HG02798 (cell line): Measurements from ENCODE around the gene KIAA1671.
"Not testable (repeated sequence)": the region's sequence is repeated elsewhere in the genome, so short reads cannot be mapped to it uniquely, and the experiment has no call there.

Source experiments
- ATAC-seq: cut with Tn5 transposase; IDR thresholded peaks from one replicate; pipeline ENCODE4 v1.9.1; 2021; ENCODE audit warnings: mild to moderate bottlenecking; ENCODE audit not compliant: unreplicated experiment, poor library complexity

KIAA1671 gene

DNA sequence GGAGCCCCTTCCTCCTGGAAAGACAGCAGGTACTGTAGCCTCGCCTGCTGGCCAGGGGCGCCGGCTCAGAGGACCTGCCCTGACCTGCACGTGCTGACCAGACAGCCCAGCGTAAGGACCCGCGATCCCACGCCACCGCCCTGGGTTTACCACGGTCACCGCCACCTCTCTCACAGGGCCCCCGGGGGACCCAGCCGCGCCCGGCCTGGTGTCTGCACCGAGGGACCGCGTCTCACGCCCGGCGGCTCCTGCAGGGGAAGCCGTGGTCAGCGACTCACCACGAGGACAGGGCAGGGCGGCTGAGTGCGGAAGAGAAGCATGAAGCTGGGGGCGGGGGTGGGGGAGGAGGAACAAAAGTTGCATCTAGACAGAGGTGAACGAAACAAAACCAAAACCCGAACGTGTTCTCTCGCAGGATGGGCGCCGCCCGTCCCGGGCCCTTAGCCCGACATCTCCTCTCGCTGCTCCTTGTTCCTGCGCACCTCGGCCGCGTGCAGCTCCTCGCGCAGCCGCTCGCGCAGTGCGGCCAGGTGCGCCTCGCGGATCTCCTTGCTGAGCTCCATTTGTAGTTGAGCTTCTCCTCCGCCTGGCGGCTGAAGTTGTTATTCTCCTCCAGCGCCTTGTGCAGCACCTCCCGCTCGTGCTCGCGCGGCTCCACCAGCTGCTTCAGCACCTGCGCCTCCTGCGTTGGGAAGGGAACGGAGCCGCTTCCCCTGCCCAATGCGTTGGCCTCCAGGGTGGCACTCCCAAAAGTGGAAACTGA is 226.5 kb downstream of the KIAA1671 start:
- ATAC-seq, result not testable (repeated sequence)

DNA sequence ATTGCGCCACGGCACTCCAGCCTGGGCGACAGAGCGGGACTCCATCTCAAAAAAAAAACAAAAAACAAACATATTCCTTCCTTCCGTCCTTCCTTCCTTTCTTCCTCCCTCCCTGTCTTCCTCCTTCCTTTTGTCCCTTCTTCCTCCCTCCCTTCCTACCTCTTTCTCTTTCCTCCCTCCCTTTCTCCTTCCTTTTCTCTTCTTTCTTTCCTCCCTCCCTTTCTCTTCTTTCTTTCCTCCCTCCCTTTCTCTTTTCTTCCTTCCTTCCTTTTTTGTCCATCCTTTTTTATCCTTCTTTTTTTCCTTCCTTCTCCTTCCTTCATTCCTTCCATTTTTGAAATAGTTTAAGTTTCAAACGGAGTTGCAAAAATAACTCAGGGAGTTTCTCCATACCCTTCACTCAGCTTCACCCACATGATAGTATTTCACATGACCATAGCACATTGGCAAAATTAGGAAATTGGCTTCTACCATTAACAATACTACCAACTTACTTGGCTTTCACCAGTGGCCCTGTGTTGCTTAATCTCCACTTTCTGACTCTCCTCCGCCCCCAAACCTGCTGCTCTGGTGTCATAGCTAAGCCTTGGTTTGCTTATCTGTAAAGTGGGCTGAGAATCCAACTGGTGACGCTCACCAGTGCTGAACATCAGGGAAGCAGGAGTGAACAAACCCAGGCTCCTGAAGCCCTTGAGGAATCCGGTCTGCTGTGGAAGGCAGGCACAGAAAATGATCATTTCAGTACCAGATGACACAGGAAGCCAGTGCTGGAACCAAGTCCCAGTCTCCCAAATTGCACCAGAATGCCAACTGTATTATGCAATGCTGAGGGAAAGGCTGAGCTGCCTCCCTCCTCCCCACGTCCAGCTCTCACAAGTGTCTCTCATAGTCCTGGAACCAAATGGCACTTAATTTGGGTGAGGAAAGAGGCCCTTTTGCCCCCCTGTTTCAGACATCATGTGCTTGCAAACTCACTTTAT is 229.9 kb downstream of the KIAA1671 start:
- no peak for ATAC-seq

- no peak for ATAC-seq
Measured at GRCh38 chr22:25183949-25184619, 231.6 kb downstream of the KIAA1671 start.

- no peak for ATAC-seq
Measured at GRCh38 chr22:25186140-25186539, 233.6 kb downstream of the KIAA1671 start.

DNA sequence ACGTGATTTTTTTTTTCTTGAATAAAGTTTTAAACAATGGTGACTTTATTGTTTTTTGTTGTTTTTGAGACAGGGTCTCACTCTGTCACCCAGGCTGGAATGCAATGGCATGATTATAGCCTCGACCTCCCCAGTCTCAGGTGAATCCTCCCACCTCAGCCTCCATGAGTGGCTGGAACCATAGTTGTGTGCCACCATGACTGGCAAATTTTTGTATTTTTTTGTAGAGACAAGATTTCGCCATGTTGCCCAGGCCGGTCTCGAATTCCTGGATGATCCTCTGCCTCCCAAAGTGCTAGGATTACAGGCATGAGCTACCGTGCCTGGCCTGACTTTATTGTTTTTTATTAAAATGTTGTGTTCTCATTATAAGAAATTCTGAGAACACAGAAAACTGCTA is 235.0 kb downstream of the KIAA1671 start:
- no peak for ATAC-seq

DNA sequence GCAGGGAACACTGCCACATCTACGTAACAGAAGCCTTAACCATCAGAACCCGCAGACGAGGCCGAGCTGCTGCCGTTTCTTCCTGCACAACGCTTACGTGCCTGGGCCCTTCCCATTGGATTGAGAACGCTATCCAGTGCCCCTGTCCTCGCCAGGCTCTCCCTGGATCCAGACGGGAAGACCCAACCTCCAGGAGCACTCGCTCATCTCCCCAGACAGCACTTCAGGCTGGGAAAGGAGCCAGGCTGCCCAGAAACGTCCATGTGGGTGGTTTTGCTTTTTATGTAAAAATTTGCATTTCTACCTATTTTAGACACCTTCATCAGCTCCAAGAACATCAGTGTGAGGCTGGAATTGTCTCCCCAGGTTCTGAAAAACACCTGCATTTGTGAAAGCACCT is 239.9 kb downstream of the KIAA1671 start:
- no peak for ATAC-seq

- no peak for ATAC-seq
Measured at GRCh38 chr22:25193130-25193529, 240.6 kb downstream of the KIAA1671 start.

- ATAC-seq, result no peak
Measured at GRCh38 chr22:25193548-25193947, 241.0 kb downstream of the KIAA1671 start.

GRCh38 chr22:25196326-25196725 is 243.8 kb downstream of the KIAA1671 start:
- no peak for ATAC-seq

DNA sequence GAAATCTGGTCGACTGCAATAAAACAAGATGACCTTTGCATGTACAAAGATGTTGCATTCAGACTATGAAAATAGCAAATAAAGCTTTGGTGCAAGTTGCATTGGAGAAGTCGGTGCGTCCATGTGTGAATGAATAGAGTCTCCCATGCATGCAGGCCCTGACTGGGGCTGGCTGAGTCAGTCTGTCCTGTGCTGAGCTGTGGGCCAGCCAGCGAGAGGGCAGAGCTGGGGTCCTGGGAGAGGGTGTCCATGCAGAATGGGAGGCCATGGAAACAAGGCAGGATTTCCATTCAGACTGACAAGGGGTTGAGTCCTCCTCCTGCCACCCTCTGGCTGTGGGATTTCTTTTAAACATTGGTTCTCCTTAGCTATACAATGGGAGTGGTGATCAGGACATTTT is 244.8 kb downstream of the KIAA1671 start:
- ATAC-seq, result no peak

DNA sequence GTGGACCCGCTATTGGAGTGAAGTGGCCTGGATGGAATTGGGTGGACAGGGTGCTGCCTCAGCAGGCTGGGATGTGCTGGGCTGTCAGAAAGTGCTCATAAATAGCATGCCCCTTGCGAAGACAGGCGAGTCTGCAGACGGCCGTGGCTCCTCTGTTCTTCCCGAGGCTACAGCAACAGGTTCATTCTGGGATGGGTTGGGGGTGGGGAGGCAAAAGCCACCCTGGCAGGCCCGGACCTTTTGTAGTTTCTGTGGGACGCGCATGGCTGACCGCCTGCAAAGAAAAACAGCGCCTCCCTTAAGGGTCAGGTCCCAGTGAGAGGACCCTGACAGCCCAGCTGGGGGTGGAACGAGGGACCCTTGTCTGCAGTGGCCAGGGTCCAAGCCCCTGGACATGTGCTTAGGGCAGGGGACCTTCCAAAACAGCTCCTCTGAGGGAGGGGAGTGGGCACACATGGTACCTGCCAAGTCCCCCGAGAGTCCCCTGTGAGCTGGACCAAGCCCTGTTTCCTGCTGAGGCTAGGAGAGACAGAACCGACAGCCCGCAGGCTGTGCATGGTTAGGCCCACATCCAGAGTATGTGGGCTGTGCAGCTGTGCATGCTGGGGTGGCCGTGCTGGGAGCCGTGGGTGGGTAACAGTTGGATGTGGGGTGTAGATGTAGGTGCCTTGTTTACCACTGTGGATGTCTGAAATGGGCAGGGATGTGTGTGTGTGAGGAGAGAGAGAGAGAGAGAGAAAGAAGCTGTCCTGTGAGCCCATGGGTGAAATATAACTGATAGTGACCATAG is 247.4 kb downstream of the KIAA1671 start, which contains the start of gene CRYBB3:
Gene CRYBB3 (plus strand): TSS at position 128 of the 790 bp plus-strand sequence. CDS start 1,539 bp downstream, outside the sequence.
- no peak for ATAC-seq

DNA sequence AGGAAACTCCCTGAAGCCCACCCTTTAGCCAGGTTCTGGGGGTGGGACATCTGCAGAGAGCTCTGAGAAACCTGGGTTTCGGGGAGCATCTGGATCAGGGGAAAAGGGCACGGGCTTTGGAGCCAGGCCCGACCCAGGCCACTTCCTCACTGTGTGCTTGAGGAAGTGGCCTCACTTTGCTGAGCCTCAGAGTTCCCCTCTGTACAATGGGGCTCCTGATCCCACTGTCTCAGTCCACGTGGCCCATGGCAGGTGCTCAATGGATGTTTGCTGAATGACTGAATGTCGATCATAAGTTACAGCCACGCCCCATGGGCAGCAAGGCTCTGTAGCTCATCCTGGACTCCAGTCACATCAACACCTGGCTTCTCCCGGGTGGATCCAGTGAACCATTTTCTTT is 248.5 kb downstream of the KIAA1671 start:
- ATAC-seq, result no peak

GRCh38 chr22:25201557-25202273 is 249.2 kb downstream of the KIAA1671 start:
- ATAC-seq, result no peak

DNA sequence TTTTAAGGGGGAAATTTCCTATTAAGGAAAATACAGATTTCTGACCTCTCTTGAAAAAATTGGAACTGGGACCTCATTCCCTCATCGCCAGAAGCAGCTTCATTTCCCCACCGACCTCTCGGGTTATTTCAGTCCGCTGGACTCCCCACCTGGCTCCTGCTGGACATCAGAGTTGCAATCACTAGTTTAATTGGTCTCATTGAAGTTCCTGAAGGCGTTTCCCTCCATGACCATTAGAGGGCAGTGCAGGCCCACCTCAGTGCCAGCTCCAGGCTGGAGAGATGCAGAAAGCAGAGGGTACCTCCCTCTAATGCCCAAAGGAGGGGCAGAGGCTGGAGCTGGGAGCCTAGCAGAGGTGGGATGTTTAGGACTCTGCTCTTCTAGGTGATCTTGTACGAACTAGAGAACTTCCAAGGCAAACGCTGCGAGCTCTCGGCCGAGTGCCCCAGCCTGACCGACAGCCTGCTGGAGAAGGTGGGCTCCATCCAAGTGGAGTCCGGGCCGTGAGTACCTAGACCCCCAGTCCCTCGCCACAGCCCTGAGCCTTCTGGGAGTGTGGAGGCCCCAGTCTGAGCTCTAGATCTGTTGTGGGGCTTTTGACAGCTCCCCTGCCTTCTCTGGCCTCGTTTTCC is 249.9 kb downstream of the KIAA1671 start:
- no peak for ATAC-seq

DNA sequence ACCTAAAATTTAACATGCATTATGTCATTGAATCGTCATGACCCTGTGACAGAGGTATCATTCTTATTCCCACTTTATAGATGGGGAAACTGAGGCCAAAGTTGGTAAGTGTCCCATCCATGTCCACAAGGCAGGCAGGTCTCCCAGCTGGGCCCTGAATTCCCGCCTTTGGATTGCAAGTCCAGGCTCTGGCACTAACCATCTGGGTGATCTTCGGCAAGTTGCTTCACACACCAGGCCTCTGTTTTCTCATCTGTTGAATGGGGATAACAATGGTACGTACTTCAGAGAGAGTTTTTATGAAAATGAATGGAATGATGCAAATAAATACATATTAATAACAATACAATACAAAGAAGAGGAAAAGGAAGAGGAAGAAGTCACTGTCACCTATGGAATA is 250.6 kb downstream of the KIAA1671 start:
- ATAC-seq, result no peak

GRCh38 chr22:25204547-25204946 is 252.0 kb downstream of the KIAA1671 start:
- ATAC-seq, result not testable (repeated sequence)

DNA sequence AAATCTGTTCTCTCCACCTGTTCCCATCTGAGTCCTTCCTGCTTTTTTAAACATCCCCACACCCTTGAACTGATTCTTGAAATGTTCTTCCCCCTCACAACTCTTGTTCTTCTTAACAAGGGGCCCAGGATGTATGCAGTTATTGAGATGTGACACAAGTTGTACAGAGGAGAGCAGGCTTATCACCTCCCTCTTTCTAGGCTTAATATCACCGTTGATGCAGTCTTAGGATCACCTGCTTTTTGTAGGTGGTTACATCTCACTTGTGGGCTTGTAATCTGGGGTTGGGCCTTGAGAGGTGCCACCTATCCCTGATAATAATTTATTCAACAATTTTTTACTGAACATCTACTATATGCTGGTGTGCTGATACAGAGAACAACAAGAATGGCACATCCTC is 253.3 kb downstream of the KIAA1671 start:
- no peak for ATAC-seq

DNA sequence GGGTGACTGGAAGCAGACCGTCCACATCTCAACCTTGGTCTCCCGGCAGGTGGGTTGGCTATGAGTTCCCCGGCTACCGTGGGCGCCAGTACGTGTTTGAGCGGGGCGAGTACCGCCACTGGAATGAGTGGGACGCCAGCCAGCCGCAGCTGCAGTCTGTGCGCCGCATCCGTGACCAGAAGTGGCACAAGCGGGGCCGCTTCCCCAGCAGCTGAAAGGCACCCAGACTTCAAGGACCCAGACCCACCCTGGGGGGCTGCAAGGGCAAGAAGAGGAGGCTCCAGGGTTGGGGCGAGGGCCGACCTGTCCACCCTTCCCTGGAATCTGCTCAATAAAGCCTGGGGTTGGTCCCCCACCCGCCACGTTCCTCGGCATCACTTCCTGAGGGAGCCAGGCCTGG is 254.5 kb downstream of the KIAA1671 start:
- ATAC-seq, result no peak
